ENCODE measurements around the gene HTT-AS. TPM values are rescaled to one million over a fixed set of nuclear protein-coding genes. Genes with fewer than 3 reads are reported as not detected.

The HTT-AS gene
- total and polyA plus RNA-seq, 4 donors = not detected

DNA sequence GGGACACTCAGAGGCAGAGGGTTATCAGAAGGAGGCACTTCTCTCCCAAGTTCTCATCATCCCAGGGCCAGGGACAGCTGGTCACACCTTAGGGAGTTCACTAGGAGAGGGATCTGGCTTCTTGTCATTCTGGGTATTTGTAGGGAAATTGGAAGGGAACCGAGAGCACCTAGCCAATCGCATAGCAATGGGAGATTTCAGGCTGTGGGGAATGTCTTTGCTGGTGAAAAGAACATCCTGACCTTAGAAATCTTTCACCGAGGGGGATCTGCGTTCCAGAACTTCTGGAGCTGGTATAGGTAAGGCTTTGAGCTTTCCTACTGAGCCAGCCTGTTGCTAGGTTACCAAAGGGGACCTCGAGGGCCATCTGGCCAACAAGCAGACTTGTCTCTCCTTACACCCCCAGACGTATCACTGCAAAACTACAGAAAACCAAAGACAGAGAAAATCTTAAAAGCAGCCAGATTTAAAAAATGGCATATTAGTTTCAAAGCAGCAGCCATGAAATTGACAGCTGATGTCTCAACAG lies 6.8 kb downstream of the HTT-AS start:
- WGBS, 2 donors = 86 to 92% methylated on average over 6 of the region's 6 CpGs
- Histone ChIP-seq H3K36me3 (ENCODE audit: control insufficient read depth in 4 of 4, insufficient read depth in 4 of 4, low read length in 4 of 4) (no peaks in the 10 kb centered on the region), H3K27me3 (ENCODE audit: control insufficient read depth in 3 of 3, insufficient read depth in 3 of 3, low read length in 2 of 3) (no peaks in the 10 kb centered on the region), H3K4me1 (ENCODE audit: control insufficient read depth in 5 of 5, insufficient read depth in 5 of 5, low read length in 5 of 5) (no peaks in the 10 kb centered on the region), H3K4me3 (no peak overlapping the region), H3K9ac (ENCODE audit: insufficient read depth in 1 of 2, low read length in 2 of 2) (no peak overlapping the region), H3K9me3 (ENCODE audit: control insufficient read depth in 4 of 4, insufficient read depth in 3 of 4, low read length in 3 of 4) (no peaks in the 10 kb centered on the region), H3K27ac (ENCODE audit: low read depth in 1 of 2, low read length in 1 of 2) (no peak overlapping the region)
- TF ChIP-seq, protein P1, sequence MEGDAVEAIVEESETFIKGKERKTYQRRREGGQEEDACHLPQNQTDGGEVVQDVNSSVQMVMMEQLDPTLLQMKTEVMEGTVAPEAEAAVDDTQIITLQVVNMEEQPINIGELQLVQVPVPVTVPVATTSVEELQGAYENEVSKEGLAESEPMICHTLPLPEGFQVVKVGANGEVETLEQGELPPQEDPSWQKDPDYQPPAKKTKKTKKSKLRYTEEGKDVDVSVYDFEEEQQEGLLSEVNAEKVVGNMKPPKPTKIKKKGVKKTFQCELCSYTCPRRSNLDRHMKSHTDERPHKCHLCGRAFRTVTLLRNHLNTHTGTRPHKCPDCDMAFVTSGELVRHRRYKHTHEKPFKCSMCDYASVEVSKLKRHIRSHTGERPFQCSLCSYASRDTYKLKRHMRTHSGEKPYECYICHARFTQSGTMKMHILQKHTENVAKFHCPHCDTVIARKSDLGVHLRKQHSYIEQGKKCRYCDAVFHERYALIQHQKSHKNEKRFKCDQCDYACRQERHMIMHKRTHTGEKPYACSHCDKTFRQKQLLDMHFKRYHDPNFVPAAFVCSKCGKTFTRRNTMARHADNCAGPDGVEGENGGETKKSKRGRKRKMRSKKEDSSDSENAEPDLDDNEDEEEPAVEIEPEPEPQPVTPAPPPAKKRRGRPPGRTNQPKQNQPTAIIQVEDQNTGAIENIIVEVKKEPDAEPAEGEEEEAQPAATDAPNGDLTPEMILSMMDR (IDR thresholded peaks at IDR 0.05; ENCODE audit: control extremely low read depth, extremely low read depth) = no peak
- DNase-seq (no peak), ATAC-seq (ENCODE audit: insufficient read depth, low FRiP score) (no peak)

DNA sequence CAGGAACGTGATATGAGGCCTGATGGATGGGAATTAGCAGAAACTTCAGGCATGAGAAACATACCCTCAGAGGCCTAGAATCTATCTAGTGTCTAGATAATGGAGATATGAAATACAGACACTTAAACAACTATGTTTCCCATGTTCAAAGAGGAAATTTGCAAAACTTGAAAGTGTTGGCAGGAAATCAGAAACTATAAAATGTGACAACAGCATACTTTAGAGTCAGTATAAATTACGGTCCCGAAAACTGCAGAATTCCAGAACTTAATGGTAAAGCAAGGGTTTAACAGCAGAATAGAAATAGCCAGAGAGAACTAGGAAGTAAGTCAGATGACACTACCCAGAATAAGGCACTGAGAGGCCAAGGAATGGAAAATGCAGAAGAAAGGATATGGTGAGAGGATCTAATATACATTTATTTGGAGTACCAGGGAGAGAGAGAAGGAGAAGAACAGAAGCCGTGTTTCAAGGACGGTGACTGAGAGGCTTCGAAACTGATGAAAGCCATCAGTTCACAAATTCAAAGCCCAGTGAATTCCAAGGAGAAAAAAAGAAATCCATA lies 7.4 kb downstream of the HTT-AS start:
- Histone ChIP-seq H3K4me1 (ENCODE audit: control insufficient read depth in 5 of 5, insufficient read depth in 5 of 5, low read length in 5 of 5) (no peaks in the 10 kb centered on the region), H3K27me3 (ENCODE audit: control insufficient read depth in 3 of 3, insufficient read depth in 3 of 3, low read length in 2 of 3) (no peaks in the 10 kb centered on the region), H3K4me3 (no peak overlapping the region), H3K36me3 (ENCODE audit: control insufficient read depth in 4 of 4, insufficient read depth in 4 of 4, low read length in 4 of 4) (no peaks in the 10 kb centered on the region), H3K9me3 (ENCODE audit: control insufficient read depth in 4 of 4, insufficient read depth in 3 of 4, low read length in 3 of 4) (no peaks in the 10 kb centered on the region), H3K9ac (ENCODE audit: insufficient read depth in 1 of 2, low read length in 2 of 2) (no peak overlapping the region), H3K27ac (ENCODE audit: low read depth in 1 of 2, low read length in 1 of 2) (no peak overlapping the region)
- no peak for ATAC-seq (ENCODE audit: insufficient read depth, low FRiP score)
- WGBS, 2 donors = 87 to 93% methylated on average over 6 of the region's 6 CpGs
- no peak for DNase-seq
- TF ChIP-seq, protein P1 (IDR thresholded peaks at IDR 0.05; ENCODE audit: control extremely low read depth, extremely low read depth) = no peak

DNA sequence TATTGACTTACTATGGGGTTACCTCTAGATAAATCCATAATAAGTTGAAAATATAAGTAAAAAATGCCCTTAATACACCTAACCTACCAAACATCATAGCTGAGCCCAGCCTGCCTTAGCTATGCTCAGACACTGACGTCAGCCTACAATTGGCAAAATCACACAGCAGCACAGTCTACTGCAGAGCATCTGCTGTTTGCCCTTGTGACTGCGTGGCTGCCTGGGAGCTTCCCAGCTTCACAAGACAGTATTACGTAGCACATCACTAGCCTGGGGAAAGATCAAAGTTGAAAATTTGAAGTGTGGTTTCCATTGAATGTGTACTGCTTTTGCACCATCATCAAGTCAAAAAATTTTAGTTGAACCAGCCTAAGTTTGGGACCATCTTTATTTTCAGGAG lies 8.8 kb downstream of the HTT-AS start:
- 84 to 90% methylated on average over 3 of the region's 3 CpGs for WGBS, 2 donors
- ATAC-seq (ENCODE audit: insufficient read depth, low FRiP score) = no peak
- Histone ChIP-seq H3K27me3 (ENCODE audit: control insufficient read depth in 3 of 3, insufficient read depth in 3 of 3, low read length in 2 of 3) (no peaks in the 10 kb centered on the region), H3K9me3 (ENCODE audit: control insufficient read depth in 4 of 4, insufficient read depth in 3 of 4, low read length in 3 of 4) (no peaks in the 10 kb centered on the region), H3K4me1 (ENCODE audit: control insufficient read depth in 5 of 5, insufficient read depth in 5 of 5, low read length in 5 of 5) (no peaks in the 10 kb centered on the region), H3K9ac (ENCODE audit: insufficient read depth in 1 of 2, low read length in 2 of 2) (no peak overlapping the region), H3K4me3 (no peak overlapping the region), H3K27ac (ENCODE audit: low read depth in 1 of 2, low read length in 1 of 2) (no peak overlapping the region), H3K36me3 (ENCODE audit: control insufficient read depth in 4 of 4, insufficient read depth in 4 of 4, low read length in 4 of 4) (no peaks in the 10 kb centered on the region)
- peak in 1 of 3 donors; percentile 14 for DNase-seq
- TF ChIP-seq, protein P1 (IDR thresholded peaks at IDR 0.05; ENCODE audit: control extremely low read depth, extremely low read depth) = no peak

DNA sequence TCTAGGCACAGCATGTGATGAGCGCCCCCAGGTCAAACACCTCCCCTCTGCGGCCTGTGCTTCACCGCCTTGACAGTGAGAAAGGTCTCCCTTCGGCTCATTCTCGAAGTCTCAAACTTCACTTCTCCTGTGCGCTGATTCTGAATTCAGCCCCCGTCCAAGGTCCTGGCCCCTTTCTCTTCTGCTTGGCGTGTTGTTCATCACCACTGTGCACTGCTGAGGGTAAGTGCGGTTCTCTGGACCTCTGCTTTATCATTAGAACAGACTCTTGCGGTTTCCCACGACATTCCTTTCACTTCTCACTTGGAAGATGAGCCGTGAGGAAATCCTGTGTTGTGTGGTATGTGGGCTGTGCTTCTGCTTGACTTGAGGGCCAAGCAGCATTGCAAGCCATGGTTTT lies 11.9 kb downstream of the HTT-AS start:
- Histone ChIP-seq H3K27me3 (ENCODE audit: control insufficient read depth in 3 of 3, insufficient read depth in 3 of 3, low read length in 2 of 3) (no peaks in the 10 kb centered on the region), H3K9me3 (ENCODE audit: control insufficient read depth in 4 of 4, insufficient read depth in 3 of 4, low read length in 3 of 4) (no peaks in the 10 kb centered on the region), H3K4me1 (ENCODE audit: control insufficient read depth in 5 of 5, insufficient read depth in 5 of 5, low read length in 5 of 5) (no peaks in the 10 kb centered on the region), H3K9ac (ENCODE audit: insufficient read depth in 1 of 2, low read length in 2 of 2) (no peak overlapping the region), H3K4me3 (no peak overlapping the region), H3K27ac (ENCODE audit: low read depth in 1 of 2, low read length in 1 of 2) (no peak overlapping the region), H3K36me3 (ENCODE audit: control insufficient read depth in 4 of 4, insufficient read depth in 4 of 4, low read length in 4 of 4) (no peaks in the 10 kb centered on the region)
- peak in 1 of 3 donors; percentile 14 for DNase-seq
- WGBS, 2 donors = 79 to 81% methylated on average over 12 of the region's 12 CpGs
- TF ChIP-seq, protein P1 (IDR thresholded peaks at IDR 0.05; ENCODE audit: control extremely low read depth, extremely low read depth) = no peak
- no peak for ATAC-seq (ENCODE audit: insufficient read depth, low FRiP score)
